SK-N-SH treated with all-trans-retinoic acid at 6 μM for 48 hours (cell line): ENCODE results near the gene TTBK2.

ENCODE experiments used
- ATAC-seq: fragments of 200-7000 bp; cut with Tn5 transposase; 3 replicates; pipeline ENCODE4 v1.9.1; 2020; ENCODE audit warnings: mild to moderate bottlenecking, moderate library complexity
- ARNTL ChIP-seq: fragments of 450-650 bp; formaldehyde crosslinking; IDR thresholded peaks from 2 replicates; pipeline ENCODE4 v1.5.0; 2020; ENCODE audit warnings: low read depth, mild to moderate bottlenecking, moderate library complexity, borderline replicate concordance
- BACH2 ChIP-seq: fragments of 250-450 bp; sonication (Bioruptor Pico); IDR thresholded peaks from 2 replicates; pipeline ENCODE4 v1.9.0; 2021; ENCODE audit warnings: mild to moderate bottlenecking, borderline replicate concordance
- CSDC2 ChIP-seq: fragments of 250-450 bp; sonication (Bioruptor Pico); IDR thresholded peaks from 2 replicates; pipeline ENCODE4 v1.5.0; 2020; ENCODE audit warnings: mild to moderate bottlenecking, moderate library complexity
- ESRRG ChIP-seq: fragments of 250-450 bp; sonication (Bioruptor Pico); IDR thresholded peaks from 2 replicates; pipeline ENCODE4 v1.6.1; 2021; ENCODE audit warnings: mild to moderate bottlenecking
- OSR1 ChIP-seq: fragments of 250-450 bp; sonication (Bioruptor Pico); IDR thresholded peaks from 2 replicates; pipeline ENCODE4 v1.8.0; 2022; ENCODE audit warnings: moderate library complexity, mild to moderate bottlenecking, inconsistent platforms
- PPARA ChIP-seq: fragments of 250-450 bp; sonication (Bioruptor Pico); IDR thresholded peaks from 2 replicates; pipeline ENCODE4 v1.5.0; 2020; ENCODE audit warnings: mild to moderate bottlenecking, borderline replicate concordance
- RARB ChIP-seq: fragments of 250-450 bp; sonication (Bioruptor Pico); IDR thresholded peaks from 2 replicates; pipeline ENCODE4 v1.8.0; 2021; ENCODE audit warnings: mild to moderate bottlenecking, moderate library complexity
- SNAI2 ChIP-seq: fragments of 250-450 bp; sonication (Bioruptor Pico); IDR thresholded peaks from 2 replicates; pipeline ENCODE4 v1.5.0; 2020; ENCODE audit warnings: mild to moderate bottlenecking, moderate library complexity
- TCF4 ChIP-seq: fragments of 250-450 bp; sonication (Bioruptor Pico); IDR thresholded peaks from 2 replicates; pipeline ENCODE4 v1.8.0; 2021; ENCODE audit warnings: mild to moderate bottlenecking, moderate library complexity, borderline replicate concordance
- TOX ChIP-seq: fragments of 250-450 bp; sonication (Bioruptor Pico); IDR thresholded peaks from 2 replicates; pipeline ENCODE4 v1.8.0; 2021; ENCODE audit warnings: mild to moderate bottlenecking, moderate library complexity, borderline replicate concordance
- ZC3H10 ChIP-seq: fragments of 250-450 bp; sonication (Bioruptor Pico); IDR thresholded peaks from 2 replicates; pipeline ENCODE4 v1.5.1; 2021; ENCODE audit warnings: mild to moderate bottlenecking, moderate library complexity
- ZFP3 ChIP-seq: fragments of 250-450 bp; sonication (Bioruptor Pico); IDR thresholded peaks from 2 replicates; pipeline ENCODE4 v1.5.0; 2020; ENCODE audit warnings: mild to moderate bottlenecking, moderate library complexity
- ZNF565 ChIP-seq: fragments of 450-650 bp; formaldehyde crosslinking; conservative IDR thresholded peaks from 2 replicates; pipeline ENCODE4 v1.5.0; 2020; ENCODE audit warnings: low read depth, mild to moderate bottlenecking, moderate library complexity
- ZNF70 ChIP-seq: fragments of 450-650 bp; formaldehyde crosslinking; IDR thresholded peaks from 2 replicates; pipeline ENCODE4 v1.5.0; 2020; ENCODE audit warnings: mild to moderate bottlenecking, moderate library complexity
- ZNF8 ChIP-seq: fragments of 450-650 bp; formaldehyde crosslinking; IDR thresholded peaks from 2 replicates; pipeline ENCODE4 v1.5.0; 2020; ENCODE audit warnings: mild to moderate bottlenecking, moderate library complexity
- TF ChIP-seq, protein P1 (sequence below): fragments of 250-450 bp; sonication (Bioruptor Pico); IDR thresholded peaks from 2 replicates; pipeline ENCODE4 v1.5.1; 2020; ENCODE audit warnings: low read depth, mild to moderate bottlenecking, moderate library complexity
- TF ChIP-seq, protein P2 (sequence below): fragments of 250-450 bp; sonication (Bioruptor Pico); IDR thresholded peaks from 2 replicates; pipeline ENCODE4 v1.8.0; 2020; ENCODE audit warnings: mild to moderate bottlenecking, moderate library complexity, borderline replicate concordance
- TF ChIP-seq, protein P3 (sequence below): fragments of 250-450 bp; sonication (Bioruptor Pico); IDR thresholded peaks from 2 replicates; pipeline ENCODE4 v1.8.0; 2021; ENCODE audit warnings: low read depth, mild to moderate bottlenecking, moderate library complexity, borderline replicate concordance
- TF ChIP-seq, protein P4 (sequence below): fragments of 250-450 bp; sonication (Bioruptor Pico); IDR thresholded peaks from 2 replicates; pipeline ENCODE4 v1.5.0; 2020; ENCODE audit warnings: mild to moderate bottlenecking, moderate library complexity

The TTBK2 gene

DNA sequence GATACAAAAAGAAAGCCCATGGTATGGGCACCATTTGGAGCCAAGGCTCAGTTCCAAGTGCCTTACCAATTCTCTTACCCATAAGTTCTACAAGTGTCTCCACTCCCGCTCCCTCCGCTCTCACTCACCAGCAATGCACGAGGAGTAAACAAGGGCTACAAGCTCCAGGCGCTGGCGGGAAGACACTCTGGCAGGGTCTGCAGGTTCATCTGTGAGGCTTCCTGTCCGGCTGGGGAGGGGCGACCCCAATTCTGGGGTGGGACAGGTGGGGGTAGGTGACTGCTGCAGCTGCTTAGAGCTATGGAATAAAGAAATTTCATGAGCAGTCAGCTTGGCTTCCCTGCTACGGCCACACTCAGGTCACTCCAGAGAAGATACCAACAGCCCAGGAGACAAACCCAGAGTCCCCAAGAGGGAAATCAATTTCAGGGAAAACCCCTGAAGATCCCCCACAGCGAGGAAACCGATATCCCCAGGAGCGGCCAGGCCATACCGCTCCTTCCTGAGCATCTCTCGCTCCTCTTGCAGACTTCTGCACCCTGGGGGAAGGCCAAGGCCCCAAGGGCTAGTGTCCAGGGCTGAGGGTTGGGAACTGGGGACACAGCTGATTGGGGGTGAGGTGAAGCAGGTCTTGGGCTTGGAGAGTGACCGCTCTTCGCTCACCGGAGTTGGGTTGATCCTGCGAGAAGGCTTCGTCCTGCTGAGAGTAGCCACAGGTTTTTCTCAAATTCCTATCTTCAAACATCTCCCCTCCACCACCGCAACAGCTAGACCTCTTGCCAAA, 185.0 kb downstream of the TTBK2 start:
- TF ChIP-seq ZNF8 (CRISPR knock-in tag) = no peak
- TF ChIP-seq, protein P1, sequence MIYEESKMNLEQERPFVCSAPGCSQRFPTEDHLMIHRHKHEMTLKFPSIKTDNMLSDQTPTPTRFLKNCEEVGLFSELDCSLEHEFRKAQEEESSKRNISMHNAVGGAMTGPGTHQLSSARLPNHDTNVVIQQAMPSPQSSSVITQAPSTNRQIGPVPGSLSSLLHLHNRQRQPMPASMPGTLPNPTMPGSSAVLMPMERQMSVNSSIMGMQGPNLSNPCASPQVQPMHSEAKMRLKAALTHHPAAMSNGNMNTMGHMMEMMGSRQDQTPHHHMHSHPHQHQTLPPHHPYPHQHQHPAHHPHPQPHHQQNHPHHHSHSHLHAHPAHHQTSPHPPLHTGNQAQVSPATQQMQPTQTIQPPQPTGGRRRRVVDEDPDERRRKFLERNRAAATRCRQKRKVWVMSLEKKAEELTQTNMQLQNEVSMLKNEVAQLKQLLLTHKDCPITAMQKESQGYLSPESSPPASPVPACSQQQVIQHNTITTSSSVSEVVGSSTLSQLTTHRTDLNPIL (CRISPR knock-in tag) = no peak
- TF ChIP-seq TOX (CRISPR knock-in tag) = no peak
- TF ChIP-seq, all 23 proteins: peak for 0
- ATAC-seq = no peak

DNA sequence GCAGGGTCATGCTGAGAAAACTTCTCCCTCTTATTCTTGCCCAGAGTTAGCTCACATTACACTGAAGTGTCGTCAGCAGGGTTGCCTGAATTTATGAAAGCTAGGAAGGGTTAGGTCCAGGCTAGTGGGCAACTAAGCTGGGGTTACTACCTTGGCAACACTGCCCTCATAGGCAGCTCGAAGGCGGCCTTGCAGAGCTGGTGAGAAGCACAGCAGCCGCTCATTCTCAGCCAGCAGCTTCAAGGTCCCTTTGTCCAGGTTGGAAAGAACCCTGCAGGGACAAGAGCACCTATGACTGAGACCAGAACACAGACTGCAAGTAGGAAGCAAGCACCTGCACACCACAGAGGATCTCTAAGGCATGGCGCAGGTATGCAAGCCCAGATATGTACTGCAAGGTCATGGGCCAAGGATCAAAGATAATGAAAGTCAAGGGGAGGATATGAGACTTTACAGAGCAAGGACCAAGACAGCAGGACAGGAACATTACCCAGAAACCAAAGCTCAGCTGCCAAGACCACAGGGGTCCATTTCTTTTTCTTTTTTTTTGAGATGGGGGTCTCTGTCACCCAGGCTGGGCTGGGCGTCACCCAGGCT, 186.4 kb downstream of the TTBK2 start:
- TF ChIP-seq, protein P2, sequence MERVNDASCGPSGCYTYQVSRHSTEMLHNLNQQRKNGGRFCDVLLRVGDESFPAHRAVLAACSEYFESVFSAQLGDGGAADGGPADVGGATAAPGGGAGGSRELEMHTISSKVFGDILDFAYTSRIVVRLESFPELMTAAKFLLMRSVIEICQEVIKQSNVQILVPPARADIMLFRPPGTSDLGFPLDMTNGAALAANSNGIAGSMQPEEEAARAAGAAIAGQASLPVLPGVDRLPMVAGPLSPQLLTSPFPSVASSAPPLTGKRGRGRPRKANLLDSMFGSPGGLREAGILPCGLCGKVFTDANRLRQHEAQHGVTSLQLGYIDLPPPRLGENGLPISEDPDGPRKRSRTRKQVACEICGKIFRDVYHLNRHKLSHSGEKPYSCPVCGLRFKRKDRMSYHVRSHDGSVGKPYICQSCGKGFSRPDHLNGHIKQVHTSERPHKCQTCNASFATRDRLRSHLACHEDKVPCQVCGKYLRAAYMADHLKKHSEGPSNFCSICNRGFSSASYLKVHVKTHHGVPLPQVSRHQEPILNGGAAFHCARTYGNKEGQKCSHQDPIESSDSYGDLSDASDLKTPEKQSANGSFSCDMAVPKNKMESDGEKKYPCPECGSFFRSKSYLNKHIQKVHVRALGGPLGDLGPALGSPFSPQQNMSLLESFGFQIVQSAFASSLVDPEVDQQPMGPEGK = no peak
- no peak for ATAC-seq

DNA sequence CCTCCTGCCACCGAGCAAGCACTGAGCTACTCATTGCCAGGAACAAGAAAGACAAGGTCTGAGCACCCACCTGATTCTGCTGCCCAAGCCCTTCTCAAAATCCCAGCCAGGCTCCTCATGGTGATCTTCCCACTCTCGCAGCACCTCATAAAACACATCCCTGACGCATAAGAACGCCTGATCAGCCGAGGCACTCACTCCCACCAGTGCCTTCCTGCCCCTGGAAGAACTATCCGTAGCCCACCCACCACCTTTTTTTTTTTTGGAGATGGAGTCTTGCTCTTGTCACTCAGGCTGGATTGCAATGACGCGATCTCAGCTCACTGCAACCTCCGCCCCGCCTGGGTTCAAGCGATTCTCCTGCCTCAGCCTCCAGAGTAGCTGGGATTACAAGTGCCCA, 187.6 kb downstream of the TTBK2 start:
- no peak for TF ChIP-seq PPARA (CRISPR knock-in tag)
- TF ChIP-seq ZC3H10 (CRISPR knock-in tag) = no peak
- TF ChIP-seq ZNF565 (CRISPR knock-in tag) = no peak
- no peak for TF ChIP-seq RARB
- TF ChIP-seq TOX (CRISPR knock-in tag) = no peak
- TF ChIP-seq, protein P2 = no peak
- no peak for TF ChIP-seq CSDC2 (CRISPR knock-in tag)
- no peak for TF ChIP-seq ESRRG (CRISPR knock-in tag)
- TF ChIP-seq, protein P3, sequence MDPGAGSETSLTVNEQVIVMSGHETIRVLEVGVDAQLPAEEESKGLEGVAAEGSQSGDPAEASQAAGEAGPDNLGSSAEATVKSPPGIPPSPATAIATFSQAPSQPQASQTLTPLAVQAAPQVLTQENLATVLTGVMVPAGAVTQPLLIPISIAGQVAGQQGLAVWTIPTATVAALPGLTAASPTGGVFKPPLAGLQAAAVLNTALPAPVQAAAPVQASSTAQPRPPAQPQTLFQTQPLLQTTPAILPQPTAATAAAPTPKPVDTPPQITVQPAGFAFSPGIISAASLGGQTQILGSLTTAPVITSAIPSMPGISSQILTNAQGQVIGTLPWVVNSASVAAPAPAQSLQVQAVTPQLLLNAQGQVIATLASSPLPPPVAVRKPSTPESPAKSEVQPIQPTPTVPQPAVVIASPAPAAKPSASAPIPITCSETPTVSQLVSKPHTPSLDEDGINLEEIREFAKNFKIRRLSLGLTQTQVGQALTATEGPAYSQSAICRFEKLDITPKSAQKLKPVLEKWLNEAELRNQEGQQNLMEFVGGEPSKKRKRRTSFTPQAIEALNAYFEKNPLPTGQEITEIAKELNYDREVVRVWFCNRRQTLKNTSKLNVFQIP = no peak
- TF ChIP-seq SNAI2 = no peak
- TF ChIP-seq BACH2 (CRISPR knock-in tag) = no peak
- TF ChIP-seq, protein P4, sequence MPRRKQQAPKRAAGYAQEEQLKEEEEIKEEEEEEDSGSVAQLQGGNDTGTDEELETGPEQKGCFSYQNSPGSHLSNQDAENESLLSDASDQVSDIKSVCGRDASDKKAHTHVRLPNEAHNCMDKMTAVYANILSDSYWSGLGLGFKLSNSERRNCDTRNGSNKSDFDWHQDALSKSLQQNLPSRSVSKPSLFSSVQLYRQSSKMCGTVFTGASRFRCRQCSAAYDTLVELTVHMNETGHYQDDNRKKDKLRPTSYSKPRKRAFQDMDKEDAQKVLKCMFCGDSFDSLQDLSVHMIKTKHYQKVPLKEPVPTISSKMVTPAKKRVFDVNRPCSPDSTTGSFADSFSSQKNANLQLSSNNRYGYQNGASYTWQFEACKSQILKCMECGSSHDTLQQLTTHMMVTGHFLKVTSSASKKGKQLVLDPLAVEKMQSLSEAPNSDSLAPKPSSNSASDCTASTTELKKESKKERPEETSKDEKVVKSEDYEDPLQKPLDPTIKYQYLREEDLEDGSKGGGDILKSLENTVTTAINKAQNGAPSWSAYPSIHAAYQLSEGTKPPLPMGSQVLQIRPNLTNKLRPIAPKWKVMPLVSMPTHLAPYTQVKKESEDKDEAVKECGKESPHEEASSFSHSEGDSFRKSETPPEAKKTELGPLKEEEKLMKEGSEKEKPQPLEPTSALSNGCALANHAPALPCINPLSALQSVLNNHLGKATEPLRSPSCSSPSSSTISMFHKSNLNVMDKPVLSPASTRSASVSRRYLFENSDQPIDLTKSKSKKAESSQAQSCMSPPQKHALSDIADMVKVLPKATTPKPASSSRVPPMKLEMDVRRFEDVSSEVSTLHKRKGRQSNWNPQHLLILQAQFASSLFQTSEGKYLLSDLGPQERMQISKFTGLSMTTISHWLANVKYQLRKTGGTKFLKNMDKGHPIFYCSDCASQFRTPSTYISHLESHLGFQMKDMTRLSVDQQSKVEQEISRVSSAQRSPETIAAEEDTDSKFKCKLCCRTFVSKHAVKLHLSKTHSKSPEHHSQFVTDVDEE = no peak
- no peak for TF ChIP-seq ZNF70 (CRISPR knock-in tag)
- no peak for TF ChIP-seq OSR1
- TF ChIP-seq, protein P1 (CRISPR knock-in tag) = no peak
- no peak for TF ChIP-seq ZFP3
- TF ChIP-seq TCF4 (CRISPR knock-in tag) = no peak
- TF ChIP-seq ARNTL (CRISPR knock-in tag) = no peak
- no peak for ATAC-seq
